Cardiac muscle cell (in vitro differentiated cells and primary cell): Measurements from ENCODE around the gene AKR7A3. TPM values are rescaled to one million over a fixed set of nuclear protein-coding genes. Genes with fewer than 3 reads are reported as not detected.
"Not testable (repeated sequence)": the region's sequence is repeated elsewhere in the genome, so short reads cannot be mapped to it uniquely, and the experiment has no call there.

Experiments
- DNase-seq, 2 donors: peaks; one replicate each; pipeline versions ENCODE4 v3.0.0 to v3.0.0-alpha.2; 2010 to 2017; ENCODE audit warnings: low read depth in 1 of 2, low spot score in 1 of 2
- H3K27ac ChIP-seq: fragments of 200-600 bp; sonication (generic); 2 replicates; pipeline ENCODE4 v1.5.1; 2016
- H3K27me3 ChIP-seq: fragments of 200-600 bp; sonication (generic); 2 replicates; pipeline ENCODE4 v1.6.0; 2016; ENCODE audit warnings: control low read depth
- H3K36me3 ChIP-seq: fragments of 200-600 bp; sonication (generic); 2 replicates; pipeline ENCODE4 v1.5.1; 2016; ENCODE audit warnings: control low read depth
- H3K4me1 ChIP-seq: fragments of 200-600 bp; sonication (generic); 2 replicates; pipeline ENCODE4 v1.8.1; 2017; ENCODE audit warnings: low read depth, mild to moderate bottlenecking, mixed run types
- H3K4me3 ChIP-seq: fragments of 200-600 bp; sonication (generic); 2 replicates; pipeline ENCODE4 v1.5.1; 2016; ENCODE audit warnings: mild to moderate bottlenecking
- H3K9me3 ChIP-seq: fragments of 200-600 bp; sonication (generic); 2 replicates; pipeline ENCODE4 v1.5.1; 2017; ENCODE audit warnings: low read depth, mild to moderate bottlenecking, control low read depth
- polyA plus RNA-seq: library from polyadenylated mRNA; unstranded; fragments of >200 nt; fragmentation: Nextera tagmentation; extraction: Ambion mirVana; gene quantifications from 2 replicates; pipeline ENCODE4 v1.2.1, GENCODE V29; 2016
- total RNA-seq: library from RNA; depleted of rRNA; stranded (reverse); fragments of >200 nt; gene quantifications from 2 replicates; pipeline ENCODE4 v1.2.3, GENCODE V29; 2016
- TF ChIP-seq, protein P1 (sequence below): IDR thresholded peaks from 2 replicates; pipeline ENCODE4 v1.5.1; 2012; ENCODE audit warnings: low read depth, mild to moderate bottlenecking, low read length

The AKR7A3 gene
- total RNA-seq, result 1.4 and 2.2 TPM in 2 replicates
- polyA plus RNA-seq, result 0.26 and 0.96 TPM in 2 replicates

DNA sequence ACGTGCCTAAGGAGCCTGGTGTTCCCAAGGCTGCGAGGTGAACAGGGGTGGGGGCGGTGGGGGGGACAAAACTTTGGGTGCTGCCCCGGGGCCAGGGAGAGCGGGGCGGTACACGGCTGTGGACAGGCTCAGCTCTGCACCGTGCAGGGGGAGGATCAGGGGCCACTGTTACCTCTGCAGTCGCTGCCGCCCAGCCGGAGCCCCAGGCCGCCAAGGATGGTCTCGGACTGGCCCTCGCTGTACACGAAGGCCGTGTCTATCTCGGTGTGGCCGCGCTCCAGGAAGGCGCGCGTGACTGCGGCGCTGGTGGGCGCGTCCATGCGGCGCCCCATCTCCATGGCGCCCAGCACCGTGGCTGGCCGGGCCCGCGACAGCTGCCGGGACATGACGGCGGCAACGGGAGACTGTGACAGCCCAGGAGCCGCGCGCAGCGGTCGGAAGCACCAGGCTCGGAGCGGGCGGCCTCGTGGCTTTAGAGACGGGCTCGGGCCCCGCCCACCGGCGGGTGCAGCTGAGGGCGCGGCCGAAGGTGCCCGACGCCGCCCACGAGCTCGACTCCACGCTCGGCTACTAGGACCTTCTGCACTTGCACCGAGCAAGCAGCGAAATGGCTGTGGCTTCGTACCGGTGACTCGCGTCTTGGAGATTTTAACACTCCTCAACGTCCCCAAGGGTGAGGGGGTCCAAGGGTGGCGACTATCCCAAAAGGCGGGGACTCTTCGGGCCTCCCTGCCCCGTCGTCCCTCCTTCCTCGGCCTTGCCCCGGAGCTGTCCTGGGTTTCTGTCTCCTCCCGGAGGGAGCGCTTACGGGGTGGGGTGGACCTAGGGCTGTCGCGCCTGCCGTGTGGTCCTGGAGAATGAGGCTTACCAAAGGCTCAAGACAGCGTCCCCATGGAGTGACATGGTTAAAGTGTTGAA lies at the start of gene AKR7A3:
Gene AKR7A3 (minus strand): TSS at position 447 of the 918 bp plus-strand sequence. CDS start 61 bp downstream, at position 386.
- H3K27me3 ChIP-seq, result peaks cover 19% of the 10 kb centered on the region
- not testable (repeated sequence) for H3K27ac ChIP-seq, H3K9me3 ChIP-seq, H3K4me3 ChIP-seq, H3K36me3 ChIP-seq, H3K4me1 ChIP-seq
- peak; percentile 34 to 42 for DNase-seq

- H3K27me3 ChIP-seq, result no peaks in the 10 kb centered on the region
- TF ChIP-seq, protein P1, sequence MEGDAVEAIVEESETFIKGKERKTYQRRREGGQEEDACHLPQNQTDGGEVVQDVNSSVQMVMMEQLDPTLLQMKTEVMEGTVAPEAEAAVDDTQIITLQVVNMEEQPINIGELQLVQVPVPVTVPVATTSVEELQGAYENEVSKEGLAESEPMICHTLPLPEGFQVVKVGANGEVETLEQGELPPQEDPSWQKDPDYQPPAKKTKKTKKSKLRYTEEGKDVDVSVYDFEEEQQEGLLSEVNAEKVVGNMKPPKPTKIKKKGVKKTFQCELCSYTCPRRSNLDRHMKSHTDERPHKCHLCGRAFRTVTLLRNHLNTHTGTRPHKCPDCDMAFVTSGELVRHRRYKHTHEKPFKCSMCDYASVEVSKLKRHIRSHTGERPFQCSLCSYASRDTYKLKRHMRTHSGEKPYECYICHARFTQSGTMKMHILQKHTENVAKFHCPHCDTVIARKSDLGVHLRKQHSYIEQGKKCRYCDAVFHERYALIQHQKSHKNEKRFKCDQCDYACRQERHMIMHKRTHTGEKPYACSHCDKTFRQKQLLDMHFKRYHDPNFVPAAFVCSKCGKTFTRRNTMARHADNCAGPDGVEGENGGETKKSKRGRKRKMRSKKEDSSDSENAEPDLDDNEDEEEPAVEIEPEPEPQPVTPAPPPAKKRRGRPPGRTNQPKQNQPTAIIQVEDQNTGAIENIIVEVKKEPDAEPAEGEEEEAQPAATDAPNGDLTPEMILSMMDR, result peak; percentile 7
- H3K36me3 ChIP-seq, result peaks cover 9% of the 10 kb centered on the region
- no peaks in the 10 kb centered on the region for H3K4me1 ChIP-seq
- no peak overlapping the region for H3K27ac ChIP-seq
- H3K9me3 ChIP-seq, result no peaks in the 10 kb centered on the region
- peak in 1 of 2 donors; percentile 68 for DNase-seq
- H3K4me3 ChIP-seq, result no peak overlapping the region
Measured at GRCh38 chr1:19338323-19338762, 49.8 kb upstream of the AKR7A3 start.

DNA sequence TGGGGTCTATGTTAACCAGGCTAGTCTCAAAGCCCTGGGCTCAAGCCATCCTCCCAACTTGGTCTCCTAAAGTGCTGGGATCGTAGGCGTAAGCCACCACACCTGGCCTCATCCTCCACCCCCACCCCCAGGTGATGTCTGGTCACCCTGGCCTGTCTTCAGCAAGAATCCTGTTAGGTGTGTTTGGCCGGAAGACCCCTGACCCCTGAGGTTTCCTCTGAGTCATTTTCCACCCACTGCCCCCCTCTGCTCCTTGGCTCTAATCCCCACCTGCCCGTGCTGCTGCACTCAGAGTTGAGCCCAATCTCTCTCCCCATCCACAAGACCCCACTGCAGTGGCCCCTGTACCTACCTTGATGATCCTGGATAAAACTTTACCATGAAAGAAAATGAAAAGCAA lies 48.7 kb upstream of the AKR7A3 start:
- no peaks in the 10 kb centered on the region for H3K4me1 ChIP-seq
- no peaks in the 10 kb centered on the region for H3K9me3 ChIP-seq
- peaks cover under 1% of the 10 kb centered on the region for H3K36me3 ChIP-seq
- TF ChIP-seq, protein P1, result no peak
- no peak for DNase-seq
- H3K4me3 ChIP-seq, result no peak overlapping the region
- no peak overlapping the region for H3K27ac ChIP-seq
- H3K27me3 ChIP-seq, result no peaks in the 10 kb centered on the region

GRCh38 chr1:19336543-19336942 lies 48.0 kb upstream of the AKR7A3 start:
- Histone ChIP-seq H3K9me3 (no peaks in the 10 kb centered on the region), H3K27me3 (no peaks in the 10 kb centered on the region), H3K27ac (peak overlapping the region; percentile 32), H3K4me3 (no peak overlapping the region), H3K4me1 (no peaks in the 10 kb centered on the region), H3K36me3 (no peaks in the 10 kb centered on the region)
- DNase-seq, result no peak
- TF ChIP-seq, protein P1, result no peak

DNA sequence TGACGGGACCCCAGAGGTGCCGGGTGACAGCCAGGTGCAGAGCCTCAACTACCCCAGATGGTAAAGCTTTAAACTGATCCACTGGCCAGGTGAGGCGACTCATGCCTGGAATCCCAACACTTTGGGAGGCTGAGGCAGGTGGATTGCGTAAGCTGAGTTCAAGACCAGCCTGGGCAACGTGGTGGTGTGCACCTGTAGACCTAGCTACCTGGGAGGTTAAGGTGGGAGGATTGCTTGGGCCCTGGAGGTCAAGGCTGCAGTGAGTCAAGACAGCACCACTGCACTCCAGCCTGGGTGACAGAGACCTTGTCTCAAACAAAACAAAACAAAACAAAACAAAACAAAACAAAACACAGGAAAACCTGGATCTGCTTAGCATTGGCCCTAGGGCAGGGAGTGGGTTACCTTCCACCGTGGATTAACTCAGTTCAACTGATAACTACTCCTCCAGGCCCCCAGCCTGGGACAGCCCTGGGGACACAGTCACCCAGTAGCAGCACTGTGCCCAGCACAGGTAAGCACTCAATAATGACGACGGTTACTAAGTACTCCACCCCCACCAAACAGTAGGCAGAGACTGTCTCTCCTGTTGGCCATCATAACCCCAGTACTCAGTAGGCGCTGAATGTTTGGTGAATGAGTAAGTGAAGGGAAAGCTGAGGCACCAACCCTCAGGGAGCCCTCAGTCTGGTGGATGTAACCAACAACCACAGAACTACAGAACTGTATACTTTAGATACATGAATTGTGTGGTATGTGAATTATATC lies 45.2 kb upstream of the AKR7A3 start:
- TF ChIP-seq, protein P1, result no peak
- no peak for DNase-seq
- H3K9me3 ChIP-seq, result no peaks in the 10 kb centered on the region
- H3K4me1 ChIP-seq, result no peaks in the 10 kb centered on the region
- no peaks in the 10 kb centered on the region for H3K36me3 ChIP-seq
- H3K27me3 ChIP-seq, result no peaks in the 10 kb centered on the region
- no peak overlapping the region for H3K27ac ChIP-seq
- H3K4me3 ChIP-seq, result no peak overlapping the region
